Breast epithelium (tissue), 4 donors: ENCODE measurements around the gene SHLD1. TPM values are rescaled to one million over a fixed set of nuclear protein-coding genes. Genes with fewer than 3 reads are reported as not detected.

Experiments
- DNase-seq, 2 donors: peaks; one replicate each; pipeline ENCODE4 v3.0.0-alpha.2; 2019; ENCODE audit warnings: low spot score in 2 of 2
- H3K27ac ChIP-seq, 2 donors: fragments of 200-600 bp; sonication (generic) in 1 of 2; one replicate each; pipeline ENCODE4 v1.5.1; 2016 to 2019; ENCODE audit warnings: mild to moderate bottlenecking in 1 of 2
- H3K27me3 ChIP-seq, 2 donors: fragments of 200-600 bp; sonication (generic) in 1 of 2; one replicate each; pipeline versions ENCODE4 v1.5.1 to v1.6.0; 2017 to 2019; ENCODE audit warnings: control low read depth in 1 of 2, mild to moderate bottlenecking in 1 of 2
- H3K36me3 ChIP-seq: fragments of 200-600 bp; one replicate; pipeline ENCODE4 v1.5.1; 2019
- H3K4me1 ChIP-seq, 2 donors: fragments of 200-600 bp; sonication (generic); one replicate each; pipeline ENCODE4 v1.5.1; 2016 to 2019; ENCODE audit warnings: control low read depth in 1 of 2
- H3K4me3 ChIP-seq, 3 donors: fragments of 200-600 bp; sonication (generic); 1 replicate in 2 of 3; 2 replicates in 1 of 3; pipeline ENCODE4 v1.5.1; 2016 to 2019; ENCODE audit warnings: mild to moderate bottlenecking in 3 of 3, moderate library complexity in 2 of 3
- H3K9me3 ChIP-seq, 2 donors: fragments of 200-600 bp; sonication (generic) in 1 of 2; one replicate each; pipeline ENCODE4 v1.5.1; 2016 to 2019; ENCODE audit warnings: control low read depth in 1 of 2
- POLR2A ChIP-seq: fragments of 450-650 bp; IDR thresholded peaks from one replicate; pipeline ENCODE4 v1.6.1; 2016; ENCODE audit warnings: antibody characterized with exemption, mild to moderate bottlenecking, moderate library complexity
- POLR2AphosphoS5 ChIP-seq, 3 donors: sonication (generic); formaldehyde crosslinking; IDR thresholded peaks; one replicate each; pipeline ENCODE4 v1.6.1; 2017; ENCODE audit warnings: antibody characterized with exemption in 3 of 3
- intact Hi-C: fragments of 100-400 bp; cut with DNase I; formaldehyde crosslinking; loops from one replicate; pipeline ENCODE4 v1.15.1; 2023; ENCODE audit warnings: low total_unique reads
- total RNA-seq, 3 donors: library from RNA; depleted of rRNA; stranded (reverse); fragments of >200 nt; gene quantifications; one replicate each; pipeline ENCODE4 v1.1.0, GENCODE V29; 2016
- TF ChIP-seq, protein P1 (sequence below), 3 donors: fragments of 450-650 bp; IDR thresholded peaks; one replicate each; pipeline ENCODE4 v1.5.1; 2016 to 2017; ENCODE audit warnings: antibody characterized with exemption in 3 of 3, mild to moderate bottlenecking in 3 of 3, moderate library complexity in 3 of 3

SHLD1 gene
- total RNA-seq, 3 donors from 2014 or later: 2.7 to 7.3 (median 6.6) TPM

DNA sequence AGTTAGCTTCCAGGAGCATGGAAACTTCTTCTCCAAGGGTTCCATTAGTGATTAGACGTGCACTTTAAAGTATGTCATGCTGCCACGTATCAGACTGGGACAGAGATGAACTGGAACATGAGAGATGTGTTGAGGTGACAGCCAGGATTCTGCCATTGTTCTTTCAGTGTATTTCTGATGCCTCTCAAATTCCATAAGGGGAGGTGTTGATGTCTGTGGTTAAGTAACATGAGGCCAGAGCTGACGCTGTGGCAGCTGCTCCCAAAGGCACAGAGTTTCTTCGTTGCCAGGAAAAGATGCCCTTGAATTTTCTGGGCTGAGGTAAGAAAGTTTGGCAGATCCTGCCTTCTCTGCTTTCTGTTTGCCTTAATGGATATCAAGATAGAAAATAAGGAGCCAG, 136.6 kb downstream of the SHLD1 start:
- intact Hi-C loops: no loop called here
- H3K27me3 ChIP-seq: no peaks in the 10 kb centered on the region

DNA sequence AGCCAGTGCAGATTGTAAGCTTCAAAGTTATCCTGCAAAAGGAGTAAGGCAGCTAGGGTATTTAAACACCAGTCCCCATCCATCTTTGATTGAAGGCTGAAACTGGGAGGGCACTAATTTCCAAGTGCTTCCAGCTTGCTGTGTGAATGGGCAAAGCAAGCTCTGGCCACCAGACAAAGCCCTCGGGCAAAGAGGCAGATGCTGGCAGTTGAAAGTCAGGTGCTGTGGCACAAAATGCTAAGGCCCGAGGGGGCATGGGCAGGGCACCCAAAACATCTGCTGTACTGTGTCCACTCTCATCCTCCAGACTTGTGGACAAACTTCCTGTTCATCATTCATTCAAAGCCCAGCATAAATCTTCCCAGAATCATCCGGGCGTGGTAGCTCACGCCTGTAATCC, 137.2 kb downstream of the SHLD1 start:
- DNase-seq: no peak
- intact Hi-C loops: no loop called here
- H3K9me3 ChIP-seq: no peaks in the 10 kb centered on the region

More for the DNA sequence above, 136.6 kb downstream of the SHLD1 start:
- no peaks in the 10 kb centered on the region for H3K9me3 ChIP-seq
- H3K4me3 ChIP-seq: no peak overlapping the region
- H3K4me1 ChIP-seq: no peaks in the 10 kb centered on the region
- TF ChIP-seq POLR2A (no peak), POLR2AphosphoS5 (IDR thresholded peaks at IDR 0.05) (no peak)
- TF ChIP-seq, protein P1, sequence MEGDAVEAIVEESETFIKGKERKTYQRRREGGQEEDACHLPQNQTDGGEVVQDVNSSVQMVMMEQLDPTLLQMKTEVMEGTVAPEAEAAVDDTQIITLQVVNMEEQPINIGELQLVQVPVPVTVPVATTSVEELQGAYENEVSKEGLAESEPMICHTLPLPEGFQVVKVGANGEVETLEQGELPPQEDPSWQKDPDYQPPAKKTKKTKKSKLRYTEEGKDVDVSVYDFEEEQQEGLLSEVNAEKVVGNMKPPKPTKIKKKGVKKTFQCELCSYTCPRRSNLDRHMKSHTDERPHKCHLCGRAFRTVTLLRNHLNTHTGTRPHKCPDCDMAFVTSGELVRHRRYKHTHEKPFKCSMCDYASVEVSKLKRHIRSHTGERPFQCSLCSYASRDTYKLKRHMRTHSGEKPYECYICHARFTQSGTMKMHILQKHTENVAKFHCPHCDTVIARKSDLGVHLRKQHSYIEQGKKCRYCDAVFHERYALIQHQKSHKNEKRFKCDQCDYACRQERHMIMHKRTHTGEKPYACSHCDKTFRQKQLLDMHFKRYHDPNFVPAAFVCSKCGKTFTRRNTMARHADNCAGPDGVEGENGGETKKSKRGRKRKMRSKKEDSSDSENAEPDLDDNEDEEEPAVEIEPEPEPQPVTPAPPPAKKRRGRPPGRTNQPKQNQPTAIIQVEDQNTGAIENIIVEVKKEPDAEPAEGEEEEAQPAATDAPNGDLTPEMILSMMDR (IDR thresholded peaks at IDR 0.05): no peak
- no peak overlapping the region for H3K27ac ChIP-seq
- no peak for DNase-seq
- no peaks in the 10 kb centered on the region for H3K36me3 ChIP-seq

DNA sequence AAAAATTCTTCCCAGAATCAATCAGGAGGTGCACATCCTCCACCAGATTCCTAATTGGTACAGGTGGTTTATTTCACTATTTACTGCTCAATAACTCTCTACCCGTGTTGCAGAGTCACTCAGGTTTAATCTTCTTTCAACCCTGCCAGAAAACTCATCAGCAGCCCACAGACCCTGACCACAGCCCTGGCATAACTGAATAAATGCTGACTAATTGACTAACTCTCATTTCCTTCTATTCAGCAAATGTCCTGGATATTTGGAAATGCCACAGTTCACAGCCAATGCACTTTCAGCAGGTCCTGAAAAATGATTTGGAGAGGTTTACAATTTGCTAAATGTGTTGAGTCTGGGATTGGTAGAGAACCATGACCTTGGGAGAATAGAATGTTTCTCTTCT, 137.8 kb downstream of the SHLD1 start:
- intact Hi-C loops: no loop called here
- no peak for DNase-seq
- no peaks in the 10 kb centered on the region for H3K36me3 ChIP-seq
- TF ChIP-seq POLR2A: no peak
- TF ChIP-seq, protein P1 (IDR thresholded peaks at IDR 0.05): no peak
- TF ChIP-seq POLR2AphosphoS5 (IDR thresholded peaks at IDR 0.05): no peak
- no peaks in the 10 kb centered on the region for H3K27me3 ChIP-seq
- H3K9me3 ChIP-seq: no peaks in the 10 kb centered on the region
- no peak overlapping the region for H3K4me3 ChIP-seq
- no peak overlapping the region for H3K27ac ChIP-seq
- H3K4me1 ChIP-seq: no peaks in the 10 kb centered on the region

More for the DNA sequence above, 137.2 kb downstream of the SHLD1 start:
- no peaks in the 10 kb centered on the region for H3K36me3 ChIP-seq
- H3K27me3 ChIP-seq: no peaks in the 10 kb centered on the region
- no peak overlapping the region for H3K27ac ChIP-seq
- H3K4me1 ChIP-seq: no peaks in the 10 kb centered on the region
- no peak overlapping the region for H3K4me3 ChIP-seq
- TF ChIP-seq POLR2A (no peak), POLR2AphosphoS5 (IDR thresholded peaks at IDR 0.05) (no peak)
- TF ChIP-seq, protein P1 (IDR thresholded peaks at IDR 0.05): no peak

- no peaks in the 10 kb centered on the region for H3K9me3 ChIP-seq
- H3K27me3 ChIP-seq: peaks cover 0 to 4% of the 10 kb centered on the region in 2 donors
- no peaks in the 10 kb centered on the region for H3K4me1 ChIP-seq
- no peak overlapping the region for H3K27ac ChIP-seq
- TF ChIP-seq POLR2AphosphoS5 (IDR thresholded peaks at IDR 0.05) (no peak), POLR2A (no peak)
- TF ChIP-seq, protein P1 (IDR thresholded peaks at IDR 0.05): no peak
- intact Hi-C loops: no loop called here
- DNase-seq: no peak
- no peak overlapping the region for H3K4me3 ChIP-seq
- H3K36me3 ChIP-seq: no peaks in the 10 kb centered on the region
These were observed 140.7 kb downstream of the SHLD1 start for GRCh38 chr20:5890773-5891441.

GRCh38 chr20:5893052-5893451, 142.9 kb downstream of the SHLD1 start:
- no peaks in the 10 kb centered on the region for H3K4me1 ChIP-seq
- peaks cover 0 to 17% of the 10 kb centered on the region in 2 donors for H3K27me3 ChIP-seq
- H3K9me3 ChIP-seq: no peaks in the 10 kb centered on the region
- DNase-seq: no peak
- no peaks in the 10 kb centered on the region for H3K36me3 ChIP-seq
- no peak overlapping the region for H3K27ac ChIP-seq
- H3K4me3 ChIP-seq: no peak overlapping the region
- intact Hi-C loops: no loop called here
- TF ChIP-seq POLR2A: no peak
- TF ChIP-seq, protein P1 (IDR thresholded peaks at IDR 0.05): no peak
- TF ChIP-seq POLR2AphosphoS5 (IDR thresholded peaks at IDR 0.05): no peak
